SHP77 treated with DMSO at 0.1 percent for 48 hours (cell line): ENCODE results near the gene TIGIT.

Experiments used
- DNase-seq: peaks from one replicate; lab custom pipeline; 2025; lab: John Stamatoyannopoulos, UW

The TIGIT gene

DNA sequence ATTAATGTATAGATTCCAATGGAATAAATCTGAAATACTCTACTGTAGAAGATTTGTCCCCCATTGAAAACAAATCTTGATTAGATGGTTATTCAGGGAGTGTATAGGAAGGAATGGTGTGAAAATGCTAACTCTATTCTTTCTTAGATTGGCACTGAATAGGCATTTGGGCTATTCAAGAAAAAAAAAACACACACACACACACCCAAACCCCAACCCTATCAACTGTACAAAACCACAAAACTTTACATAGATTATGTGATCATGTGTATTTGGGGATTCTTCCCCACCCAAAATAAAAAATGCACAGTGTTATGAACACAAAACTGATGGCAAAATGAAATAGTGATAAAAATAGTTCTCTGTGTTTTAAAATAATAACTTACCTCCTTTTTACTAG is 61.8 kb downstream of the TIGIT start:
- DNase-seq, result no peak

GRCh38 chr3:114356066-114356465 is 62.2 kb downstream of the TIGIT start:
- no peak for DNase-seq

DNA sequence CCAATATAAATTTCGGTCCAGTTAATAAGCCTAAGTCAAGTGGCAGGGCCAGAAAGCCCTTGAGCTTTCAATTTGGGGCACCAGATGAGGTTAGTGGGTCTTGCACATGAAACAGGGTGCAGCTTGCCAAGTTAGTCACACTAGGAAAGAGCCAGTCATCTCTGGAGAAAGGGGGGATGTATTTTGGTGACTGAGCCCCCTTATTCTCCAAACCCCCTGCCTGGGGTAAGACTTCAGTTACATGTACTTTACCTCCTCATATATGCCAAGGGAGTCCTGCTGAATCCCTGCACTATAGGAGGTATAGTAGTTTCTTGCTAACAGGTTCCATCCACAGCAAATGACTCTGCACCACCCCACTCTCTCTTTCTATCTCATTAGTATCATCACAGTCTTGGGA is 62.7 kb downstream of the TIGIT start:
- no peak for DNase-seq
